Occipital lobe (tissue), 2 donors: ENCODE measurements around the gene DDX20. TPM values are rescaled to one million over a fixed set of nuclear protein-coding genes. Genes with fewer than 3 reads are reported as not detected.

Source experiments
- small RNA-seq: library from RNA; depleted of rRNA; stranded (forward); fragments of <200 nt; gene quantifications from one replicate; pipeline ENCODE3, GENCODE V24; 2014
- total RNA-seq: library from RNA; depleted of rRNA; stranded (reverse); fragments of >200 nt; gene quantifications from one replicate; pipeline ENCODE4 v1.2.3, GENCODE V29; 2014

Gene DDX20
- total RNA-seq, 1 donor from 2014 or later, result 22.6 TPM

Small RNAs within 50 kb of the gene (small RNA-seq; reads per million reads assigned to genes)
- gene INKA2, result not detected

Other genes with a start within 250 kb of the DDX20 start
- 31.0 TPM for gene RAP1A, start 136.1 kb upstream of the DDX20 start, total RNA-seq
- 0.94 TPM for gene INKA2, start 16.5 kb upstream of the DDX20 start, total RNA-seq
- gene KCND3, start 233.8 kb downstream of the DDX20 start, total RNA-seq, result 12.6 TPM